ENCODE results near the gene ISL2. TPM values are rescaled to one million over a fixed set of nuclear protein-coding genes. Genes with fewer than 3 reads are reported as not detected.

ISL2 gene
- total RNA-seq, 1 experiment from 2014 or later = 0.15 TPM

DNA sequence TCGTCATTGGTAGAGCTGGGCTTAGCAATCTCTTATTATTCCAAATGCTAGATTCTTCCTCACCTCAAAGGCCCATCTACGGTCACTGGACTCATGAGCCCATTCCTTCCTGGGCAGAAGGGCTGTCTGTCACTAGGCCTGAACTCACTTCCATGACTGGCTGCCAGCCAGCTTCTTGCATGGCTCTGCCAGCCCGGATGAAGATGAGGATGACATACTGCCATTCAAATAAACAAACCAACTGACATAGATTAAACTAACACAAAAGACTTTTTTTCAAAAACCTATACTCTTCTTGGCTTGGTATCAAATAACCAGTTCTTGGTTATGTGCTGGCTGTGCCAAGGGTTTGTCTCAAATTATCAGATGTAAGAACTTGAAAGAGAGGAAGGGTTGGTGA, 23.8 kb downstream of the ISL2 start:
- no peak overlapping the region for H2AFZ ChIP-seq (ENCODE audit: low read length)
- no peak overlapping the region for H3K18ac ChIP-seq (ENCODE audit: insufficient read length, low read depth, low read length)
- H2AK5ac ChIP-seq (ENCODE audit: insufficient read length, low read length) = no peak overlapping the region
- H3K27ac ChIP-seq (ENCODE audit: insufficient read length, low read depth, low read length) = no peak overlapping the region
- Mint-ChIP-seq H3K27me3 (ENCODE audit: low read depth) (peaks cover 3% of the 10 kb centered on the region; the same call in 1 of the 2 replicates), H3K27ac (no peak overlapping the region), H3K4me1 (no peaks in the 10 kb centered on the region), H3K4me3 (no peak overlapping the region), H3K36me3 (ENCODE audit: insufficient read depth in 1 of 3, low read depth in 3 of 3) (no peaks in the 10 kb centered on the region), H3K9me3 (no peaks in the 10 kb centered on the region)
- H4K5ac ChIP-seq (ENCODE audit: insufficient read length, low read depth, low read length) = no peak overlapping the region
- no peak overlapping the region for H2BK20ac ChIP-seq (ENCODE audit: low read depth, low read length, poor library complexity, severe bottlenecking)
- no peak overlapping the region for H2BK15ac ChIP-seq (ENCODE audit: low read depth, low read length)
- no peak overlapping the region for H3K23ac ChIP-seq (ENCODE audit: insufficient read length, low read depth, low read length)
- TF ChIP-seq, protein P1, sequence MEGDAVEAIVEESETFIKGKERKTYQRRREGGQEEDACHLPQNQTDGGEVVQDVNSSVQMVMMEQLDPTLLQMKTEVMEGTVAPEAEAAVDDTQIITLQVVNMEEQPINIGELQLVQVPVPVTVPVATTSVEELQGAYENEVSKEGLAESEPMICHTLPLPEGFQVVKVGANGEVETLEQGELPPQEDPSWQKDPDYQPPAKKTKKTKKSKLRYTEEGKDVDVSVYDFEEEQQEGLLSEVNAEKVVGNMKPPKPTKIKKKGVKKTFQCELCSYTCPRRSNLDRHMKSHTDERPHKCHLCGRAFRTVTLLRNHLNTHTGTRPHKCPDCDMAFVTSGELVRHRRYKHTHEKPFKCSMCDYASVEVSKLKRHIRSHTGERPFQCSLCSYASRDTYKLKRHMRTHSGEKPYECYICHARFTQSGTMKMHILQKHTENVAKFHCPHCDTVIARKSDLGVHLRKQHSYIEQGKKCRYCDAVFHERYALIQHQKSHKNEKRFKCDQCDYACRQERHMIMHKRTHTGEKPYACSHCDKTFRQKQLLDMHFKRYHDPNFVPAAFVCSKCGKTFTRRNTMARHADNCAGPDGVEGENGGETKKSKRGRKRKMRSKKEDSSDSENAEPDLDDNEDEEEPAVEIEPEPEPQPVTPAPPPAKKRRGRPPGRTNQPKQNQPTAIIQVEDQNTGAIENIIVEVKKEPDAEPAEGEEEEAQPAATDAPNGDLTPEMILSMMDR (conservative IDR thresholded peaks at IDR 0.05) = no peak
- H3K56ac ChIP-seq (ENCODE audit: insufficient read length, low read depth, low read length) = no peak overlapping the region
- H2BK5ac ChIP-seq (ENCODE audit: insufficient read length, low read length) = no peak overlapping the region
- no peak overlapping the region for H3K4ac ChIP-seq (ENCODE audit: low read depth, low read length)
- no peak overlapping the region for H2BK120ac ChIP-seq (ENCODE audit: low read depth, low read length, poor library complexity, severe bottlenecking)
- H4K91ac ChIP-seq (ENCODE audit: insufficient read length, low read depth, low read length) = no peak overlapping the region
- H3K9ac ChIP-seq (ENCODE audit: extremely low read depth, insufficient read length, low read length) = no peak overlapping the region
- no peaks in the 10 kb centered on the region for H3K79me2 ChIP-seq (ENCODE audit: insufficient read depth, low read length)
- H3K4me2 ChIP-seq (ENCODE audit: insufficient read depth, insufficient read length, low read length) = no peak overlapping the region
- H3K23me2 ChIP-seq (ENCODE audit: insufficient read length, low read depth, low read length, poor library complexity, severe bottlenecking) = no peaks in the 10 kb centered on the region
- H4K8ac ChIP-seq (replicated peaks; ENCODE audit: insufficient read length, low read depth, low read length) = no peak overlapping the region
- no CpG with 5 or more reads among the region's 3 CpGs for WGBS (ENCODE audit: extremely low coverage, insufficient read length, low lambda C conversion rate)
- no peak overlapping the region for H2BK12ac ChIP-seq (ENCODE audit: insufficient read length, low read depth, low read length)
- H3K14ac ChIP-seq (ENCODE audit: insufficient read depth, low read length) = no peak overlapping the region
- DNase-seq = no peak
- no peaks in the 10 kb centered on the region for H3K4me1 ChIP-seq (ENCODE audit: insufficient read depth, low read length)
- no peaks in the 10 kb centered on the region for H3K79me1 ChIP-seq (ENCODE audit: insufficient read depth, low read depth, low read length, poor library complexity, severe bottlenecking)
- no peaks in the 10 kb centered on the region for H3K27me3 ChIP-seq (ENCODE audit: insufficient read depth, low read length)
- no peak overlapping the region for H3T11ph ChIP-seq (ENCODE audit: low read length)
- no peaks in the 10 kb centered on the region for H3K9me3 ChIP-seq (ENCODE audit: control insufficient read depth, low read depth, low read length)
- no peaks in the 10 kb centered on the region for H4K20me1 ChIP-seq (ENCODE audit: control insufficient read depth, insufficient read depth, insufficient read length)

Data from H9 (cell line).